ENCODE measurements around the gene RALGDS.

Gene RALGDS

DNA sequence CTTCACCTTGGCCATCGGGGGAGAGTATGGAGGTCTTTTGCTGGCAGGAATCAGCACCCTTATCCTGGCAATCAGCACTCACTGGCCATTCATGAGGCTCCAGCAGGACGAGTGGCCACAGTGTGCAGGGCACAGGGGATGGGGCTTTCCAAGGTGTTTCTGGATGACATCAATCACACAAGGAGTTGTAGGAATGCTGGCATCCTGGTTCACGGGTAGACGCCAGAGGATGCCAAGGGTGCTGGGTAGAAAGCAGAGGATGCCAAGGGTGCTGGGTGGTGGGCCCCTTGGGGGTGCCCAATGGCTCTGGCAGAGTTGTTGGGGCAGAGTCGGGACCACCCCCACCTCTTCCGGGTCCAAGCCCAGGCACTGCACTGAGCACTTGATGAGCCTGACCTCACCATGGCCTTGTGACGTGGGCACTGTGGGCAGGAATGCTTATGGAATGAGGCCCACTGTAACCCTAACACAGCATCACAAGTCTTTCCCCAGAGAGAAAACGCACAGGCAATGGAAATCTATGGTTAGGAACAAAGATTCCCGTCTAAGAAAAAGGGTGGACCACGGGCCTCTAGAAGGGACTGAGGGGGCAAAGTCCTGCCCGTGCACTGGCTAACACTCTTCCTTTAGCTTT lies 30.2 kb downstream of the RALGDS start:
- no peak for DNase-seq (ENCODE audit: low spot score)
- Histone ChIP-seq H3K36me3 (ENCODE audit: low read depth) (no peaks in the 10 kb centered on the region), H3K27me3 (ENCODE audit: insufficient read depth, poor library complexity, severe bottlenecking) (no peaks in the 10 kb centered on the region), H3K4me3 (ENCODE audit: severe bottlenecking) (no peak overlapping the region), H3K9me3 (ENCODE audit: severe bottlenecking) (peaks cover under 1% of the 10 kb centered on the region), H3K4me1 (ENCODE audit: insufficient read depth, poor library complexity, severe bottlenecking) (no peaks in the 10 kb centered on the region), H3K27ac (ENCODE audit: poor library complexity, severe bottlenecking) (no peak overlapping the region)
- TF ChIP-seq, protein P1, sequence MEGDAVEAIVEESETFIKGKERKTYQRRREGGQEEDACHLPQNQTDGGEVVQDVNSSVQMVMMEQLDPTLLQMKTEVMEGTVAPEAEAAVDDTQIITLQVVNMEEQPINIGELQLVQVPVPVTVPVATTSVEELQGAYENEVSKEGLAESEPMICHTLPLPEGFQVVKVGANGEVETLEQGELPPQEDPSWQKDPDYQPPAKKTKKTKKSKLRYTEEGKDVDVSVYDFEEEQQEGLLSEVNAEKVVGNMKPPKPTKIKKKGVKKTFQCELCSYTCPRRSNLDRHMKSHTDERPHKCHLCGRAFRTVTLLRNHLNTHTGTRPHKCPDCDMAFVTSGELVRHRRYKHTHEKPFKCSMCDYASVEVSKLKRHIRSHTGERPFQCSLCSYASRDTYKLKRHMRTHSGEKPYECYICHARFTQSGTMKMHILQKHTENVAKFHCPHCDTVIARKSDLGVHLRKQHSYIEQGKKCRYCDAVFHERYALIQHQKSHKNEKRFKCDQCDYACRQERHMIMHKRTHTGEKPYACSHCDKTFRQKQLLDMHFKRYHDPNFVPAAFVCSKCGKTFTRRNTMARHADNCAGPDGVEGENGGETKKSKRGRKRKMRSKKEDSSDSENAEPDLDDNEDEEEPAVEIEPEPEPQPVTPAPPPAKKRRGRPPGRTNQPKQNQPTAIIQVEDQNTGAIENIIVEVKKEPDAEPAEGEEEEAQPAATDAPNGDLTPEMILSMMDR (IDR thresholded peaks at IDR 0.05; ENCODE audit: poor library complexity, severe bottlenecking), result no peak
- no peak; the same call in 2 of the 3 replicates for ATAC-seq (ENCODE audit: low read depth)

DNA sequence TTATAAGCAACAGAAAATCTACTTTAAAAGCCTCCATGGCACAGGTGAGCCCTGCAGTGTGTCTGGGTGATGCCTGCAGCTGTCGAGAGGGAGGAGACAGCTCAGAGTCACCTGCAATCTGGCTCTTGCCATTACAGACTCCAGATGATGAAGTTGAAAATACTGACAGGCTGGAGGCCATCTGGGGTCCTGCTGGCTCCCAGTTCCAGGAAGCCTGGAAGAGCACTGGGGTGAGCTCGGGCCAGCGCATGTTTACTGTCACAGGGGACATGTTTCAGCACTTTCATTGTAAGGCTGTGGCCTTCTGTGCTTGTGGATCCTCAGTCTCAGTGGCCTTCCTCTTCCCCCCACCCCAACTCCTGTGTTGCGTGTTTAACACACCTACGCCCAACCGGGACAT lies 30.9 kb downstream of the RALGDS start:
- H3K36me3 ChIP-seq (ENCODE audit: low read depth), result no peaks in the 10 kb centered on the region
- TF ChIP-seq, protein P1 (IDR thresholded peaks at IDR 0.05; ENCODE audit: poor library complexity, severe bottlenecking), result no peak
- no peak overlapping the region for H3K27ac ChIP-seq (ENCODE audit: poor library complexity, severe bottlenecking)
- H3K4me1 ChIP-seq (ENCODE audit: insufficient read depth, poor library complexity, severe bottlenecking), result no peaks in the 10 kb centered on the region
- H3K4me3 ChIP-seq (ENCODE audit: severe bottlenecking), result no peak overlapping the region
- DNase-seq (ENCODE audit: low spot score), result no peak
- no peaks in the 10 kb centered on the region for H3K9me3 ChIP-seq (ENCODE audit: severe bottlenecking)
- ATAC-seq (ENCODE audit: low read depth), result no peak
- H3K27me3 ChIP-seq (ENCODE audit: insufficient read depth, poor library complexity, severe bottlenecking), result no peaks in the 10 kb centered on the region

DNA sequence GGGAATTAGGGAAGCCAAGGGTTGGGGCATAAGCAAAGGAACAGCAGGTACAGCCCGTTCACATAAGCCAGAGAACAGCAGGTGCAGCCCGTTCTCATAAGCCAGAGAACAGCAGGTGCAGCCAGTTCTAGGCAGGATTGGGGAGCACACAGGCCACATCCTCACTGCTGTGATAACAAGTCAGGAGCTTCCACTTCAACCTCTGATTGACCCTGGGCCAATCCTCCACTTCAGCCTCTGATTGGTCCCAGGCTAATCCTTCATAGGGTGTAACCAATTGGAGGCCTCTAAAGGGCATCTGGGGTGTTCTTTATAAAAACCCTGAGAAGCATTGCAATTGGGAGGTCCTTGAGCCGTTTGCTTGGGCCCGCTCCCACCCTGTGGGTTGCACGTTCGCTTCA lies 31.8 kb downstream of the RALGDS start:
- Histone ChIP-seq H3K27me3 (ENCODE audit: insufficient read depth, poor library complexity, severe bottlenecking) (no peaks in the 10 kb centered on the region), H3K4me3 (ENCODE audit: severe bottlenecking) (no peak overlapping the region), H3K4me1 (ENCODE audit: insufficient read depth, poor library complexity, severe bottlenecking) (no peaks in the 10 kb centered on the region), H3K27ac (ENCODE audit: poor library complexity, severe bottlenecking) (no peak overlapping the region), H3K36me3 (ENCODE audit: low read depth) (no peaks in the 10 kb centered on the region), H3K9me3 (ENCODE audit: severe bottlenecking) (no peaks in the 10 kb centered on the region)
- TF ChIP-seq, protein P1 (IDR thresholded peaks at IDR 0.05; ENCODE audit: poor library complexity, severe bottlenecking), result no peak
- ATAC-seq (ENCODE audit: low read depth) (no peak), DNase-seq (ENCODE audit: low spot score) (no peak)

DNA sequence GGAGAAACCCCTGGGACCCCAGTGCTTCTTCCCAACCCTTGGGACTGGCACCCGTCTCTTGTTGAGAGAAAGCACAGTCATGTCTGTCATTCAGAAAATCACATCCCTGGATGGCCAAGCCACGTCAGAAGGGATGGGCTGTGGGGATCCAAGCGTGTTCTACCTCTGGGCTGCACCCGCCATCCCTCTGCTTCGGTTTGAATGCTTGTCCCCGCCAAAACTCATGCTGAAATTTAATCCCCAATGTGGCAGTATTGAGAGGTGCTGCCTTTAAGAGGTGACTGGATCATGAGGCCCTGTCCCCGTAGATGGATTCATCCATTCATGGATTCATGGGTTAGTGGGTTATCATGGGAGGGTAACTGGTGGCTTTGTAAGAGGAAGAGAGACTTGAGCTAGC lies 32.3 kb downstream of the RALGDS start:
- H3K27ac ChIP-seq (ENCODE audit: poor library complexity, severe bottlenecking), result no peak overlapping the region
- H3K9me3 ChIP-seq (ENCODE audit: severe bottlenecking), result no peaks in the 10 kb centered on the region
- no peaks in the 10 kb centered on the region for H3K27me3 ChIP-seq (ENCODE audit: insufficient read depth, poor library complexity, severe bottlenecking)
- ATAC-seq (ENCODE audit: low read depth) (no peak), DNase-seq (ENCODE audit: low spot score) (no peak)
- no peak overlapping the region for H3K4me3 ChIP-seq (ENCODE audit: severe bottlenecking)
- no peaks in the 10 kb centered on the region for H3K4me1 ChIP-seq (ENCODE audit: insufficient read depth, poor library complexity, severe bottlenecking)
- no peaks in the 10 kb centered on the region for H3K36me3 ChIP-seq (ENCODE audit: low read depth)
- TF ChIP-seq, protein P1 (IDR thresholded peaks at IDR 0.05; ENCODE audit: poor library complexity, severe bottlenecking), result no peak

DNA sequence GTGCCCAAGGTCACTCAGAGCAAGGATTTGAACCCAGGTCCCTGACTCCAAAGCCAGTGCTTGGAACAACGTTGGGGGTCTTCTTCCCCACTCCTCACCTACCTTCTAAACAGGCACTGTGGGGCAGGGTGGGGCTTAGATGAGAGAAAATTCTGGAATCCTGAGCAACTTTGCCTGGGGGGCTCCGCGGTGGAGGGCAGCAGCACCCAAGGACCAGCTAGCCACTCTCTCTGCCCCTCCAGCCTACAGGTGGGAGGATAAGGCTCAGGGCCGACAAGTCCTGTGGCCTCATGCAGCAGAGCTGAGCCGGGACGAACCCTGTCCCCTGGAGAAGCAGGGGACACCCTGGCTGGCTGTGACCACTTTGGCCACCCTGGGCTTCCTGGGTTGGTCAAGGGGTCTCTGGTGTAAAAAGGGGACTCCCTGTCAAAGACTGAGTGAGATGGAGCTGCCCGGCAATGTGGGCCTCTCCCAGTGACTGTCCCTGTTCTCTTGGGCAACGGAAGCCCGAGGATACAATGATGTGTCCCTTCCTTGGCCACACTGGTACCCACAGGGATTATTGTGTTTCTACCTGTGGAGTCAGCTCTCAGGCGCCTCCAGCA lies 32.8 kb downstream of the RALGDS start:
- no peaks in the 10 kb centered on the region for H3K36me3 ChIP-seq (ENCODE audit: low read depth)
- ATAC-seq (ENCODE audit: low read depth) (no peak), DNase-seq (ENCODE audit: low spot score) (peak; percentile 32)
- H3K9me3 ChIP-seq (ENCODE audit: severe bottlenecking), result no peaks in the 10 kb centered on the region
- no peak overlapping the region for H3K27ac ChIP-seq (ENCODE audit: poor library complexity, severe bottlenecking)
- TF ChIP-seq, protein P1 (IDR thresholded peaks at IDR 0.05; ENCODE audit: poor library complexity, severe bottlenecking), result no peak
- no peaks in the 10 kb centered on the region for H3K27me3 ChIP-seq (ENCODE audit: insufficient read depth, poor library complexity, severe bottlenecking)
- H3K4me3 ChIP-seq (ENCODE audit: severe bottlenecking), result no peak overlapping the region
- H3K4me1 ChIP-seq (ENCODE audit: insufficient read depth, poor library complexity, severe bottlenecking), result no peaks in the 10 kb centered on the region

All from RWPE2 (cell line).